GM21447 (cell line): ENCODE measurements around the gene TIAM2.
"Not testable (repeated sequence)": the region's sequence is repeated elsewhere in the genome, so short reads cannot be mapped to it uniquely, and the experiment has no call there.

Experiments used
- ATAC-seq: cut with Tn5 transposase; IDR thresholded peaks from one replicate; pipeline ENCODE4 v1.9.1; 2021; ENCODE audit not compliant: unreplicated experiment

Gene TIAM2

DNA sequence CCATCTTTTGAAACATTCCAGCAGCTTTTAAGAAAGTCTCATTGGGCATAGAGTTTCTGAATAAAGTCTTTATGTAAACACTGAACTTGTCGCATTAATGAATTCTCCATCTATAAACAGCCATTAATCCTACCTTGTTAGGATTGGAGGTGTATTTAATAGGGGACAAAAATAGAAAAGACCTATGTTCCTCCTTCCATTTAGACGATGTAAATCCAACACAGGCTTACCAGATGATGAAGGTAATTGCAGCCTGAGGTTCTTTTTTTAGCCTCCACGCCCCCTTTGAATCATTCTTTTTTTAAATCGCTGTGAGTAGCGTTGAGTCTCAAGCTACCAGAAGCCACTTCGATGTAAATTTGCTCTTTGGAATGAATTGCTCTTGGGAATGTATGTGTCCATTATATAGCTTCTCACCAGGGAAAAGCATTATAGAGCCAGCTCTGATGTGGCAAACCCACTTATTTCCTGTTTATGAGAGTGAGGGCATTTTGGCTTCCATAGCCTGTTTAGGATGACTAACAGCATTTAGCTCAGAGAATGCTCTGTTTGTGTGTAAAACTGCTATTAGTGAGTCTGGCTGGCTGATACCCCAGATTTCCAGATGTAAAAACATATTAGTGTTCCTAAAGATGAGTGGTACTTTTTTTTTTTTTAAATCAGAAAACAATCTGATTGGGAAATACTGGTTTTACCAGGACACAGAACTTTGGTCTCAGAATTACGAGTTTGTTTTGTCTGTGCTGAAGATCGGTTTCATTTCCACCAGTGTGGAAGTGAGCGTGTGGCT is 193.8 kb downstream of the TIAM2 start:
- ATAC-seq: no peak

DNA sequence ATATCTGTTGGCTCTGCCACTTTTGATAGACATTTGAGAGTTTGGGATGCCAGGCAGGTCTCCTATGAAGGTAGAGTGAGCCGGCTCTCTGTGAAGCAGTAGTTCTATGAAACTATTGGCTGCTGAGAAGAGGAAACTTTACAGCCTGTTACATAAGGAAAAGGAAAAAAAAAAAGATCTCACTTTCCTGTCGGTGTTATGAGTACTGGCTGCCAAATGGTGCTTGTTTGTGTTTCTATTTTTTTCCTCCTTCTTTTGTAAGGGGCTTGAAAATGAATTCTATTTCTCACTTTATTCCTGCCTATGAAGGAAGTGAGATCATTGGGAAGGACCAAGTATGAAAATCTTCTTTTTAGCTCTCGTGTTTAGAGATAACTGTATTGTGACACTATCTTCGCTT is 195.6 kb downstream of the TIAM2 start:
- no peak for ATAC-seq

DNA sequence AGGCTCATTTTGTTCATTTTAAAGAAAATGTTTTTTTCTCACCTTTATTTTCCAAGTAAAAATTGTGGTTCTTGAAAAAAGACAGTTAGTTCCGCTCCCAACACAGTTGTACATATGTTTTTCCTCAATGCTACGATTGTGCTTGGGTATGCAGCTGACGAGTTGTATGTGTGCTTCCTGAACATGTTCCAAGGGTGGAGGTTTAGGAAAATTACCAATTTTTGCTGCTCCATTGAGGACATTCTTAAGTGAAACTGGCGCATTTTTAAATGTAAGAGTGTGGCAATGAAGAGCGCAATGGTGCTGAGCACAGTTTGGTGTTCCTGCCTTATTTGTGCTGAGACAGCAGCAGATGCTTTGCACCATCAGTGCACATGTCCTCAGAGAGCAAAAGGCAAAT is 198.4 kb downstream of the TIAM2 start:
- ATAC-seq: no peak

DNA sequence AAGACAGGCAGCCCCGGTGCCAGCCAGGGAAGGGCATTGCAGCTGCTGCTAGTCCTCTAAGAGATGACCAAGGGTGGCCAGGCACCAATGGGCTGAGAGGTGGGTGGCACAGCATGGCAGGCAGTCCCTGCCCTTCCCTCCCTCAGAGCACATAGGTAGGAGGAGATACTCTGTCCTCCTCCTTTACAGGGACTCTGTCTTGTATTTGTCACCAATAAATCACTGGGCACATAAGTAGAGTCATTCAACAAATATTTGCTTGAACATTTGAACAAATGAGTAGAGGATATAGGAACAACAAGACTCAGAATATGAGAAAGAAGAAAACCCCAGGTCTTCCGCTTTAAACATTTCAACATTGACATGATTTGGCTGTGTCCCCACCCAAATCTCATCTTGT is 199.3 kb downstream of the TIAM2 start:
- no peak for ATAC-seq

DNA sequence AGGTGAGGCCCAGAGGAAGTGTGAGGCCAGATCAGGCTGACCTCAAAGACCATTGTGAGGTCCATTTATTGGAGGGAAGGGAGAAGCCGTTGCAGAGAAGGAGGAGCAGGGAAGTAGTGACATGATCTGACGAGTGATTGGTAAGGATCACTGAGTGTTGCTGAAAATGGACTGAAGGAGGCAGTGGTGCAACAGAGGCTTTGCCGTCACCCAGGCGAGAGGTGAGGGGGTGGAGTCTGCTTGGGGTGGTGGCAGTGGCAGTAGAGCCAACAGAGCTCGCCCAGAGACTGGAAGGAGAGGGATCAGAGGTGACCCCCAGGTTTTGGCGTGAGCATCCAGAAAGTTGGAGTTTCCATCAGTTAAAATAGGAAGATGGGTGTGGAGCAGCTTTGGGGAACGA is 200.8 kb downstream of the TIAM2 start:
- ATAC-seq: no peak

DNA sequence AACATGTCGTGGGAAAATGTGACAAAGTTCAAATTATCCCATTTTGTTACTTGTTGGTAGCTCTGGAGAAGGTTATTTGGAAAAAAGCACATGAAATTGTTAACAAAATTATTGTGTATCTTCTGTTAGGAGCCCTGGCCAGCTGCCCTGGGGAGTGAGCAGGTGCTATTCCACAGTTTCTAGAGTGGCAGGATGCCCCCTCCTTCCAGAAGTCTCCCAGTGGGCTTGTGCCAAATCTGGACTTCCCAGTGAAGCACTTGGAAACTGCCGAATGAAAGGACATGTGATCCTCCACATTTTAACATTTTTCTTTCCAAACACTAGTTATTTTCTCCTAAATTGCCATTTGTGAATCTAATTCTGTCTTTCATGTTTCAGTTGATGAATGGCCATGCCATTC is 201.8 kb downstream of the TIAM2 start:
- ATAC-seq: no peak

DNA sequence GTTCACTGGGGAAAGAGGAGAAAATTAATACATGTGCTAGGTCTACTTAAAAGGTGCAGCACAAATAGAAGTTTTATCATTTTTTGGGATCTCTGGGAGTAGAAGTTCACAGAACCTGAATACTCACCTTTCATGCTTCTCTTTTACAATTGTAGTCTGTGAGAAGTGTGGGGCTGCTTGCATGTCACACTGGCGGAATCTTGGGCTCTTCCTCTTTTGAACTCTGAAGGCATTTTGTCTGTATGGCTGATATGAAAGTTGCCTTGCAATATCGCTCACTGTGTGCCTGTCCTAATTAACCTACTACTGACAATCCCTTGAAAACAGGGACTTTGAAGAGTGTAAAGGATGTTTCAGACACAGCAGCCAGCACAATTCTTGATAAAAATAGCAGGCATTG is 202.8 kb downstream of the TIAM2 start:
- ATAC-seq: no peak

DNA sequence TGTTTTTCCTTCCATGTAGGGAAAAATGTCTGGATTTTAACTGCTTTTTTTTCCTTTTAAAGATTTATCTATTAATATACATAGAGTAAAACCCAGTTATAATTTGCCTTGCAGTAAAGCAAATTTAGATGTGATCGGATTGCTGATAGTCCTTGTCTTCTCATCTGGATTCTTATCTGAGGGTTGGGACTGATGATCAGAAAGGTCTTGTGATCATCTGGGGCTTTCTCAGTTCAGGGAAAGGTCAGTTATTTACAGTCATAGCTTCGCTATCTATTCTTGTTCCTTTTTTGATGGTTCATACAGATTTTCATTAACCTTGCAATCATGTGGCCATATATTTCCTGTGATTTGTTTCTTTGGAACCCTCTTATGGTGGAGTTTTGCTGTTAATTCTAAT is 204.9 kb downstream of the TIAM2 start:
- no peak for ATAC-seq

DNA sequence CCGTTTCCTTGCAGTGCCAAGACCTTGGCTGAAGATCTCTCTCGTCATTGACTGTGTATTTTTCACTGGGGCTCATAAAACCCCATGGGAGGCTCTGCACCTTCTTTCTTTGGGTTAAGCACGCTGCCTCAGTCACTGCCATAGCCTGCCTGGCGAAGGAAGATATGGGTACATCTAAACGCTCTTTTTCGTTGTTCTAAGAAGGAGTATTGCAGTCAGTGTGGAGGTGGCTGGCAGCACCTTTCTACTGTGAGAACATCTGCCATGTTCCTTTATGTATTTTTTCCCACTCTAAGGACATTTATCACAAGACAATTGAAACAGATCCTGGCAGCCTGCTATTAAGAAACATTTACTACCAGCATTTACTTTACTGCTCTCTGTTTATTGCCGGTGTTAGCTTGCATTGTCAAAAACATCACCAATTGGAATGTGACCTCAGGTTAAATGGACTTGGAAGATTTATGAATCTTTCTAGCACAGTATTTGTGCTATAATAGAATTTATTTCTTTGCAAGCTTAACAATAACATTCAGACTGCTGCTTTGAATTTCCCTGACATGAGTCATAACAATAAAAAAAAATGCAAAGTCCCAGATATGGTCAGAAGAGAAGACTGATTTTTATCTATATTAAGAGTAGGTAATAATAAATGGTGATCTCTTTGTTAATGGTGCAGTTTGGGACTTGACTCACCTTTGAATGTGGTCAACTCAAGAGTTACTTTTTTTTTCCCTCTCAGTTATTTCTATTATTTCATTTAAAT is 206.5 kb downstream of the TIAM2 start:
- no peak for ATAC-seq

DNA sequence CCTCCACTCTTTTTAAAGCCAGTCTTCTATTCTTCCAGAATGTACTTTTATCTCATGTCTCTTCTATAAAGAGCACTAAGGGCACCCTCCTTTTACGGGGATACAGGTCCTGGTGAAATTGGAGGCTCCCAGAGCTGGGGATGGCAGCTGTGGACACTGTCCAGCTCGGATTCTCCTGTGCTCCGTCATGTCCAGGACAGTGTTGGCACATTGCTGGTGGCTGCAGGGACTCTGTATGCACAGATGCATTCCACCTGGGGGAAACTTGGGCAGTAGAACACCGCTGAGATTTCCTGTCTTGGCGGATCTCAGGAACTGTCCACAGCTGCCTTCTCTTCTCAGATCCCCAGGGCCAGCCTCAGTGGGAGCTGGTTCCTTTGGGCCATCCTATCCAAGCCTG is 212.1 kb downstream of the TIAM2 start:
- no peak for ATAC-seq

DNA sequence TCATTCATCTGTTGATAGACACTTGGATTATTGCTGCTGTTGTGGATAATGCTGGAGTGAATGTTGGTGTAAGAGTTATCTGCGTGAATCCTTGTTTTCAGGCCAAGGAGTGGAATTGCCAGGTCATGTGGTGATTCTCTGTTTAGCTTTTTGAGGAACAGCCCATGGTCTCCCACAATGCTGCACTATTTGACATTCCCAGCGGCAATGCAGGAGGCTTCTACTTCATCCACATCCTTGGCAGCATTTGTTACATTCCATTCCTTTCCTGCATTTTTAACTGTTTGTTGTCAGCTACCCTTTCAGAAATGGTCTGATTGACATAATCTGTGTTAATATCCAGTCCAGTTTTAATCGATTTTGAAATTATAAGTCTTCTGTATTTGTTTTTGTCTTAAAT is 217.0 kb downstream of the TIAM2 start:
- no peak for ATAC-seq

DNA sequence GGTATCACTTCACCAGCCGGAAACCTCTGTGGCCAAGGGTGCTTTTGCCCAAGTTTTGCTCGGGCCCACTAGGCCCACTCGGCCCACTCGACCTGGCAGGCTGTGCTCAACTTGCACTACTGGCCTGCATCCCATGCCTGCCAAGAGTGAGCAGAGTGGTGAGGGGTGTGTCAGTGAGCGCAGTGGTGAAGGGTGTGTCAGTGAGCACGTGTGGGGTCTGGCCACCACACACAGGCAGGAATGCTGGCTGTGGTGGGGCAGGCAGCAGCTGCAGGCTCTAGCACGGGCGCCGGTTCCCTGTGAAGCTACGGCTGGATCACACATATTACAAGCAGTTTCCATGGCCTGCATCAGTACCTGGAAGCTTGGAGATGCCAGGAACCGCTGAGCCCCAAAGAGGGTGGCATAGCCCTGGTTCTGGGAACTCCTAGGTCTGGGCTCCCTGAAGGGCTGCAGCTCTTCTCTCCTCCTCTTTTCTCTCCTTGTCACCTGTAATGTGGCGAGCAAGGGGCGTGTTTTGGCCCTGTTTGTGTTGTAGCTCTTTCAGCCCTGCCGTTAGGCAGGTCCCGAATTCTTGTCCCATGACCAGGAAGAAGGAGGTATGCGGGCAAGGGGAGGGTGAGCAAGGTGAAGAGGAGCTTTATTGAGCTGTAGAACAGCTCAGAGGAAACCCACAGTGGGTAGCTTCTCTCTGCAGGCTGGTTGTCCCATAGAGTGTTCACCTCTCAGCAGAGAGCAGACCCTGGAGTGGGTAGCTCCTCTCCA is 217.7 kb downstream of the TIAM2 start:
- ATAC-seq: no peak

DNA sequence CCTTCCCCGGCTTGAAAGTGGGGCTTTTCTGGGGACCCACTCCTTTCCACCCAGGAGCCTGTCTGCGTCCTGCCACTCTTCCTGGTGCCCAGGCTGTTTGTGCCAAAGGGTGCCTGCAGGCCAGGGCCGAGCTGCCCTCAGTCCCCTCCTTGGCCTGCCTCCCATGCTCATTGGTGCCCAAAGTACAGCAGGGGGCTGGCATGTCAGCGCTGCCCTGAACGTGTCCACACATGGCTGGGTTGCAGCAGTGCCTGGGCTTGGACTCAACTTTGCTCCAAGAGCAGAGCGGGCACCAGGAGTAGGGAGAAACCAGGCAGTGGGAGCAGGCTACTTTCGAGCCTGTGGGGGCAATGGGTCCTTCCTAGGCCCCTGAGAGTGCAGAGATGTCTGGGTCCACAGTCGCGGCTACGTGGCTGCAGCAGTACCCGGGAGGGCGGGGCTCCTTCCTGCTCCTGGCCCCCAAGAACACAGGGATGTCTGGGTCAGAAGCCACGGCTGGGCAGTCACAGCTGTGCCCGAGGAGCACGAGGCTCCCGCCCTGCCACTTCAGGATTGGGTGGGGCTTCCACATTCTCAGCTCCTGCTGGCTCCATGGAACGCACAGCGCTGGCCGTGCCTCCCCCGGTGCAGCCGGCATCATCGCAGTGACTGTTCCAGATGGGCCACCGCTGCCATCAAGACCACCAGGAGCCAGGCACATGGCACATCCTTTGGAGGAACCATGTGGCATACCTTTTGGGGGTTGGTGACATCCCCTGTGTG is 218.7 kb downstream of the TIAM2 start:
- ATAC-seq: no peak

DNA sequence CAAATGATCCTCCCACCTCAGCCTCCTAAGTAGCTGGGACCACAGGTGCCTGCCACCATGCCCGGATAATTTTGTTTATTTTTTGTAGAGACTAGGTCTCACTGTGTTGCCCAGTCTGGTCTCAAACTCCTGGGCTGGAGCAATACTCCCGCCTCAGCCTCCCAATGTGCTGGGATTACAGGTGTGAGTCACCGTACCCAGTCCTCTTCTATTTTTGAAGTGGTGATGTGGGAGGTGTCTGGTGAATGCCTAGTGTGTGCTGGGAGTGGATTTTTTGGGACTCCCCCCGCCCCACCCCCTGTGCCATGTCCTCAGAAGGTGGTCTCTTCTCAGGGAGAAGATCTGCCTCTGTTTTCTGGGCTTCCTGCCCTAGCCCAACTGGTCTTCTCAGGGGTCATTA is 220.8 kb downstream of the TIAM2 start:
- no peak for ATAC-seq

DNA sequence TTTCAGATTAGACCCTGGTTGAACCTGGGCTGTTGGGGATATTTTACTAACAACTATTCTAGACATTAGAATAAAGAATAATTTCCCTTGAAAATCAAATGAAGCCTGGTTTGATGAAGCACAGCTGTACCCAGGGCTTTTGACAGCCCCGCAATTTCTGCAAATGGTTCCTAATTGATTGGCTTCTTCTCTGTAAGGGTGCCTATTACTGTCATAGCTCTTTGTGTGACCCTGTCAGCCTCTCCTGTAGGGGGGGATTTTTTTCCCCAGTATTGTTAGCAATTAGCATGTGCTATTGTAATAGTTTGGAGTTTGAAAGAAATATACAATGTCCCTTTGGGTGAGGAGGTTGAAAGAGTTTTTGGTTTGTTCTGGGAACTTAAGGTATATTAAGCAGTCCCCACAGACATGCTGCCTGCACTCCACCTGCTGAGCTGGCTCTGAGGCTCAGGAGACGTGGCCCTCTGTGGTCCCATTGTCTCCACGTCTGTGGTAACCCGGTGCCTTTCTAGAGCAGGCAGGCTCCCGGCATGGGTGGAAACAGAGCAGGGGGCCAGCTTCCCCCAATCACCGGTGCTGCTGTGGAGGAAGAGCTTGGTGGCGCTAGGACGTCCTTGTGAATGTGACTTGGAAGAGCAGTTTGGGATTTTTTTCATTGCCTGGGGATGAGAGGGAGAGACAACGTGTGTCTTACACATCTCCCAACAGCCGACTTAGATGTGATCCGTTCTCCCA is 221.4 kb downstream of the TIAM2 start:
- ATAC-seq: no peak

DNA sequence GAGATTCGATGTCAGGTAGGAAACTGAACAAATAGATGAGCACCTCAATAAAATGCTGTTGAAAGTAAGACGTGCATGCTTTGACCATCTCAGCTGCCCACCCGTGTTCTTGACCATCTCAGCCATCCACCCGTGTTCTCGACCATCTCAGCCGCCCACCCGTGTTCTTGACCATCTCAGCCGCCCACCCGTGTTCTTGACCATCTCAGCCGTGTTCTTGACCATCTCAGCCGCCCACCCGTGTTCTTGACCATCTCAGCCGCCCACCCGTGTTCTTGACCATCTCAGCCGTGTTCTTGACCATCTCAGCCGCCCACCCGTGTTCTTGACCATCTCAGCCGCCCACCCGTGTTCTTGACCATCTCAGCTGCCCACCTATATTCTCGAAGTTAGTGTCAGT is 223.6 kb downstream of the TIAM2 start:
- not testable (repeated sequence) for ATAC-seq

DNA sequence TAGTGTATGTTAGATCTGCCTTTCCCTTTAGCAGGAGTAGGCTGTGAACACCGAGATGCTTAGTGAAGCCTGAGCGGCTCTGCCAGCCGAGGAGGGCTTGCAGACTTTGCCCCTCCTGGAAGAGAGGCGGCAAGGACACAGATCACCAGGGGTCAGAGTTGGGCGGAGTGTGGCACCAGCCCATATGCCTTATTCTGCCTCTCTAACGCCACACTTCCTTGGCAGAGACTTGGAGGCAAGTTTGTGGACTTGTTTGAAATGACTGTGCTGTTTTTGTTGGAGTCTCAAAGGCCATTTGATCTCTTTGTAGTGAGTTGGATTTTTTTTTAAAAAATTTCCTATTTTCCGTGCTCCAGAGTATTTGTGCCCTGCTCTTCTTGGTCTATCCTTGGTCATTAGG is 224.2 kb downstream of the TIAM2 start:
- ATAC-seq: no peak

DNA sequence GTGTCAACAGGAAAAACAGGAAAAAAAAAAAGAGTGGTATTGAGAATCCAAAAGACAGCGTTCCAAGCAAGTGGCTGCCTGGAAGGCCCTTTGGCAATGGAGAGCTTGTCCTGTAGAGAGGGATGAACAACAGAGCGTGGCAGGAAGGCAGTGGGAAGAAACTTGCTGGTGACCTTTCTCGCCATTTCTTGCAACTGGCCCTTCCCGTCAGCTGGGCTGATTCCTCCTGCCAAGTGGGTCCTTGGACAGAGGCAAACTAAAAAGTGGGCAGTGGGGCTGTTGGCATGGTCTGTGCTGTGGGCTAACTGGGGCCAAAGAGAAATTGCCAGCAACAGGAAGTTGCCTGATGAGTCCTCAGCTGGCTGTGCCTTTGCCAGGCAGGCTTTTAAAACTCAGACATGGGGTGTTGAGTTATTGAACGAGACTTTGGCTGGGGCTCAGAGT is 224.8 kb downstream of the TIAM2 start:
- no peak for ATAC-seq

DNA sequence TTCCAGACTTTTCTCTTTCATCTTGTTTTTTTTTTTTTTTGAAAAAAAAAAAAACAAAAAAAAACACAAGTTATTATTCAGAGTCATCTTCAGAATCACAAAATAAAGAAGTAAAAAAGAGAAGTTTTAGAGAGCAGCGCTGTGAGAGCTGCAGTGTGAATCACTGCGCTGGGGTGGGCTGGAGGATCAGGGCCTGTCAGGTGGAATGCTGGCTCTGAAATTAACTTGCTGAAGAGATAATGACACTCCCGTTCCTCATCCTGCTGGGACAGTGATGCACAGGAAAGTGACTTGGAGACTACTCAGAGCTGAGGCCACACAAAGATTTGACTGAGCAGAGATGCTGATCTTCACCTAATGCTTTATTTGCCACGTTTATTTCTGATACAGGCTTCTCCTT is 226.0 kb downstream of the TIAM2 start:
- no peak for ATAC-seq

DNA sequence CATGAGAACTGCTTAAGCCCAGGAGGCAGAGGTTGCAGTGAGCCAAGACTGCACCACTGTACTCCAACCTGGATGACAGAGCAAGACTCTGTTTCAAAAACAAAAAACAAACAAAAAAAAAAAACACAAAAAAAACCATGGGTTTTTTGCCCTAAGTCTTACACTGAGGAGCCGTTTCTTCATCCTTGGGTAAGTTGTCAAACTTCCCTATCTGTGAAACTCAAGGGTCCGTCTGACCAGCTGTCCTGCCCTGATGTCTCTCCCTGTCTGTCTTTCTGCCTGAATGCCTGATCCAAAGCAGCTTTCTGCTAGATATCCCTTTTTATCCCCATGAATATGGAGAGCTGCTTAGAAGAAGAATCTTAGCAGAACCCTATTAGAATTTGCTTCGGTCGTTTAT is 227.4 kb downstream of the TIAM2 start:
- ATAC-seq: no peak
